Activated CD4-positive, alpha-beta T cell treated with anti-CD3 and anti-CD28 coated beads, Interleukin-2, amount 10 ng/mL, durations not matched to agents 24 days and 14 days (primary cell): Measurements from ENCODE around the gene WBP1L. TPM values are rescaled to one million over a fixed set of nuclear protein-coding genes. Genes with fewer than 3 reads are reported as not detected.
"Not testable (repeated sequence)": the region's sequence is repeated elsewhere in the genome, so short reads cannot be mapped to it uniquely, and the experiment has no call there.

Source experiments
- DNase-seq: peaks from one replicate; pipeline ENCODE4 v3.0.0; 2022
- H3K27ac Mint-ChIP-seq: one replicate; pipeline ENCODE4 v1.8.0; 2022; ENCODE audit warnings: mild to moderate bottlenecking, mixed read lengths
- H3K27me3 Mint-ChIP-seq: one replicate; pipeline ENCODE4 v1.8.0; 2022; ENCODE audit warnings: mixed read lengths
- H3K36me3 Mint-ChIP-seq: one replicate; pipeline ENCODE4 v1.8.0; 2022; ENCODE audit warnings: low read depth, mild to moderate bottlenecking, mixed read lengths
- H3K4me1 Mint-ChIP-seq: one replicate; pipeline ENCODE4 v1.8.0; 2021; ENCODE audit warnings: mixed read lengths
- H3K4me3 Mint-ChIP-seq: one replicate; pipeline ENCODE4 v1.8.0; 2022; ENCODE audit warnings: mild to moderate bottlenecking, moderate library complexity, mixed read lengths
- H3K9me3 Mint-ChIP-seq: one replicate; pipeline ENCODE4 v1.8.0; 2021; ENCODE audit warnings: mixed read lengths
- intact Hi-C: fragments of 100-400 bp; cut with micrococcal nuclease; formaldehyde crosslinking; loops from one replicate; pipeline ENCODE4 v1.15.1; 2023
- total RNA-seq: library from RNA; stranded (reverse); gene quantifications from 2 replicates; pipeline ENCODE4 v1.2.3, GENCODE V29; 2022

The WBP1L gene
- total RNA-seq, 1 donor from 2014 or later: 15.8 TPM

DNA sequence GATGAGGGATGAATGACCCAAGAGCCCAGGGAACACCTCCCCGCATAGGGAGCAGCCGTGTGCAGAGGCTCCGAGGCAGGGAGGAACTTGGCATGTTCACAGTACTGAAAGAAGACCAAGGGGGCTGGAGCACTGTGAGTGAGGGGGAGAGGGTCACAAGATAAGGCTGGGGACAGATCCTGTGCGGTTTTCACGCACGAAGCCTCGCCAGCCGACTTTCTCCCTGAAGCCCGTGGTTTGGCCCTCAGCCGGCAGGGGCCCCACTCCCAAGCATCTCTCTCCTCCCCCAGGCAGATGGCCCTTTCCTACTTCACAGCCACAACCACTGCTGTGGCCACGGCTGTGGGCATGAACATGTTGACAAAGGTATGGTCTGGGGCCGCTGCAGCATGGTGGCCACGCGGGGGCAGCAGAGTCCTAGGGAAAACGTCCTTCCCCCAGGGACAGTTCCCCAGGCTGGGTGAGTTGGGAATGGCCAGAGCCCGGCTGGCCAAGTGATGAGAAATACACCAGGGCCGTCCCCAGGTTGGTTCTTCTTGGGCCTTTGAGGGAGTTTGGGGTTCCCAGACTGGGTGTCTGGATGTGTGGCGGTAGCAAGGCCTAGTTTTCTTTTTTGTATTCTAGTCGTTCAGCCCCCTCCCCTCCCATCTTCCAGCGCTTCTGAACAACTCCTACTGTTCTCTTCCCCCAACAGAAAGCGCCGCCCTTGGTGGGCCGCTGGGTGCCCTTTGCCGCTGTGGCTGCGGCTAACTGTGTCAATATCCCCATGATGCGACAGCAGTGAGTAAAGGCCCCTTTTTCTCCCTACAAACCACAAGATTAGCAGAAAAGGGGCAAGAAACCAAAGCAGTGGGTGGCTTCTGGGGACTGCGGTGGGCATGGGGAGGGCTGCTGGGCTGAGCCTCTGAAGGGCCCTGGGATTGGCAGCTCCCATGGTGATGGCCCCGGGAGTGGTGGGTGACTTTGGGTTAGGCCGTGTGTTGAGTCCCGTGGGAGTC lies 14.4 kb upstream of the WBP1L start:
- intact Hi-C loops: loop anchor here (5.0 kb wide), 1 partner anchor 173 kb away; no protein-coding TSS in a partner anchor
- H3K36me3 Mint-ChIP-seq: peaks cover 34% of the 10 kb centered on the region
- no peaks in the 10 kb centered on the region for H3K9me3 Mint-ChIP-seq
- H3K27me3 Mint-ChIP-seq: no peaks in the 10 kb centered on the region
- peak; percentile 87 for DNase-seq
- peaks cover 5% of the 10 kb centered on the region for H3K4me1 Mint-ChIP-seq
- H3K27ac Mint-ChIP-seq: no peak overlapping the region
- no peak overlapping the region for H3K4me3 Mint-ChIP-seq

- Mint-ChIP-seq H3K9me3 (no peaks in the 10 kb centered on the region), H3K4me3 (no peak overlapping the region), H3K27me3 (no peaks in the 10 kb centered on the region), H3K36me3 (peaks cover 35% of the 10 kb centered on the region), H3K4me1 (peaks cover 5% of the 10 kb centered on the region), H3K27ac (no peak overlapping the region)
- intact Hi-C loops: no loop called here
- DNase-seq: no peak
Measured at GRCh38 chr10:102731222-102731800, 12.4 kb upstream of the WBP1L start.

- DNase-seq: no peak
- intact Hi-C loops: no loop called here
- H3K9me3 Mint-ChIP-seq: no peaks in the 10 kb centered on the region
- peaks cover 5% of the 10 kb centered on the region for H3K4me1 Mint-ChIP-seq
- no peak overlapping the region for H3K27ac Mint-ChIP-seq
- peaks cover 31% of the 10 kb centered on the region for H3K36me3 Mint-ChIP-seq
- H3K4me3 Mint-ChIP-seq: no peak overlapping the region
- H3K27me3 Mint-ChIP-seq: no peaks in the 10 kb centered on the region
Measured at GRCh38 chr10:102732661-102733060, 11.1 kb upstream of the WBP1L start.

- no peak overlapping the region for H3K27ac Mint-ChIP-seq
- no peaks in the 10 kb centered on the region for H3K9me3 Mint-ChIP-seq
- intact Hi-C loops: no loop called here
- H3K36me3 Mint-ChIP-seq: peaks cover 29% of the 10 kb centered on the region
- H3K4me1 Mint-ChIP-seq: no peaks in the 10 kb centered on the region
- DNase-seq: no peak
- no peak overlapping the region for H3K4me3 Mint-ChIP-seq
- no peaks in the 10 kb centered on the region for H3K27me3 Mint-ChIP-seq
Measured at GRCh38 chr10:102735065-102735562, 8.6 kb upstream of the WBP1L start.

DNA sequence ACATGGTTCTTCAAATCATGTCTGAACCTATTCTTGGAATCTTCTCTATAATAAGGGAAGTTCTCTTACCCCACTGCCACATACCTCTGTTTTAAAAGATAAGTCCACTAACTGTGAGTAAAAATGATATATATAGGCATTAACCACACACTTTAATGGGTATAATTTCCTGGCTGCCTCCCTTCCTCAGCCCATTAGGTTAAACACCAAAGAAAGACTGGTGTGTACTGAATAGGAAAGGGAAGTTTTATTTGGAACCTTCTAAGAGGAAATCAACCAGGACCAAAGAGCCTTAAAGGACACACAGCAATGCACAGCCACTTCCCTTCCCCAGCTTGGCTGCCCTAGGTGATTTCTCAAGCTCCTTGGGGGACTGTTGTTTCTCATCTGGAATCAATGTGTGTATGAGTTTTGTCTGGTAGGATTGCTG lies 5.0 kb upstream of the WBP1L start:
- DNase-seq: no peak
- intact Hi-C loops: no loop called here
- peaks cover 27% of the 10 kb centered on the region for H3K36me3 Mint-ChIP-seq
- no peak overlapping the region for H3K4me3 Mint-ChIP-seq
- peaks cover 8% of the 10 kb centered on the region for H3K4me1 Mint-ChIP-seq
- peaks cover 10% of the 10 kb centered on the region for H3K9me3 Mint-ChIP-seq
- no peak overlapping the region for H3K27ac Mint-ChIP-seq
- H3K27me3 Mint-ChIP-seq: no peaks in the 10 kb centered on the region

DNA sequence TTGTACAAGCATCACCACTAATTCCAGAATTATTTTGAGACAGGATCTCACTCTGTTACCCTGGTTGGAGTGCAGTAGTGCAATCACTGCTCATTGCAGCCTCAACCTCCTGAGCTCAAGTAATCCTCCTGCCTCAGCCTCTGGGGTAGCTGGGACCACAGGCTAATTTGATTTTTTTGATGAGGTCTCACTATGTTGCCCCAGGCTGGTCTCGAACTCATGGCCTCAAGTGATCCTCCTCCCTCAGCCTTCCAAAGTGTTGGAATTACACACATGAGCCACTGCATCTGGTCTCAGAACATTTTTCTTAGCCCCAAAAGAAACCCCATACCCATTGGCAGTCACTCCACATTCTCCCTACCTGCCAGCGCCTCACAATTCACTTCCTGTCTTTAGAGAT lies 3.5 kb upstream of the WBP1L start:
- Mint-ChIP-seq H3K4me3 (no peak overlapping the region), H3K9me3 (peaks cover 10% of the 10 kb centered on the region), H3K27me3 (no peaks in the 10 kb centered on the region), H3K36me3 (peaks cover 23% of the 10 kb centered on the region), H3K4me1 (peaks cover 19% of the 10 kb centered on the region), H3K27ac (no peak overlapping the region)
- no peak for DNase-seq
- intact Hi-C loops: loop anchor here (5.0 kb wide), 2 partner anchors 657 to 1388 kb away; partner anchors contain the start of genes ATP5MK, BTRC and PDCD11

DNA sequence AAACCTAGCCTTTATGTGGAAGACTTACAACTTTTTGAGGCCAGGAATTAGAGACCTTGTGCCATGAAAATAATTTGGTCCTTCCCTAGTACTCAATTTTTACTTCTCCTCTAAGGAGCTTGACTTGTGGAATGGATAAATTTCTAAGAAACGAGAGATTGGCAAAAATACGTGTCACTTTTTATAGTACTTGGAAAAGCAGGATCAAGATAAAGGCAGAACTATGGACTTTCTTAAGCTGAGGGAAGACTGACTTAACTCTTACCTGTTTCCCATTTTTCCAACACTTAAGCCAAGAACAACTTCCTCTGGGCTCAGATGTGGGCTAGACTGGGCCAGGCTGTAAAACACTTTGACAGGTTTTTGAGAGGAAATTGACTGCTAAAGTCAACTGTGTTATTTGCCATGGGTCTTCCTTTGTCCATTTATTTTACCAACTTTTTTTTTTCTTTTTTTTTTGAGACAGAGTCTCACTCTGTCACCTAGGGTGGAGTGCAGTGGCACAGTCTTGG lies 2.0 kb upstream of the WBP1L start:
- Mint-ChIP-seq H3K27ac (no peak overlapping the region), H3K9me3 (peaks cover 10% of the 10 kb centered on the region), H3K36me3 (peaks cover 23% of the 10 kb centered on the region), H3K4me3 (no peak overlapping the region), H3K27me3 (no peaks in the 10 kb centered on the region), H3K4me1 (peaks cover 31% of the 10 kb centered on the region)
- DNase-seq: no peak
- intact Hi-C loops: loop anchor here (5.0 kb wide), 2 partner anchors 656 to 1389 kb away; partner anchors contain the start of genes ATP5MK, BTRC and PDCD11

DNA sequence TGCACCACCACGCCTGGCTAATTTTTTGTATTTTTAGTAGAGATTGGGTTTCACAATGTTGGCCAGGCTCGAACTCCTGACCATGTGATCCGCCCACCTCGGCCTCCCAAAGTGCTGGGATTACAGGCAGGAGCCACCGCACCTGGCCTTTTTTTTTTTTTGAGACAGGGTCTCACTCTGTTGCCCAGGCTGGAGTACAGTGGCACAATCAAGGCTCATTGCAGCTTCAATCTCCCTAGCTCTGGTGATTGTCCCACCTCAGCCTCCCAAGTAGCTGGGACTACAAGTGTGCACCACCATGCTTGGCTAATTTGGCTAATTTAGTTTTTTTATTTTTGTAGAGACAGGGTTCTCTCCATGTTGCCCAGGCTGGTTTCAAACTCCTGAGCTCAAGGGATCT lies 1.4 kb upstream of the WBP1L start:
- not testable (repeated sequence) for H3K4me3 Mint-ChIP-seq, H3K27ac Mint-ChIP-seq, H3K27me3 Mint-ChIP-seq, DNase-seq
- intact Hi-C loops: loop anchor here (5.0 kb wide), 2 partner anchors 655 to 1390 kb away; partner anchors contain the start of genes ATP5MK, BTRC and PDCD11
- Mint-ChIP-seq H3K9me3 (peaks cover 10% of the 10 kb centered on the region), H3K4me1 (peaks cover 33% of the 10 kb centered on the region), H3K36me3 (peaks cover 22% of the 10 kb centered on the region)

GRCh38 chr10:102743078-102743587 lies 615 bp upstream of the WBP1L start:
- no peak for DNase-seq
- Mint-ChIP-seq H3K9me3 (peaks cover 10% of the 10 kb centered on the region), H3K4me3 (peak overlapping the region; percentile 83), H3K27ac (peak overlapping the region; percentile 81), H3K36me3 (peaks cover 18% of the 10 kb centered on the region), H3K4me1 (peaks cover 33% of the 10 kb centered on the region), H3K27me3 (no peaks in the 10 kb centered on the region)
- intact Hi-C loops: loop anchor here (1.0 to 5.0 kb wide), 6 partner anchors 29 to 1391 kb away; partner anchors contain the start of genes ARL3, ATP5MK, BORCS7 and BTRC

DNA sequence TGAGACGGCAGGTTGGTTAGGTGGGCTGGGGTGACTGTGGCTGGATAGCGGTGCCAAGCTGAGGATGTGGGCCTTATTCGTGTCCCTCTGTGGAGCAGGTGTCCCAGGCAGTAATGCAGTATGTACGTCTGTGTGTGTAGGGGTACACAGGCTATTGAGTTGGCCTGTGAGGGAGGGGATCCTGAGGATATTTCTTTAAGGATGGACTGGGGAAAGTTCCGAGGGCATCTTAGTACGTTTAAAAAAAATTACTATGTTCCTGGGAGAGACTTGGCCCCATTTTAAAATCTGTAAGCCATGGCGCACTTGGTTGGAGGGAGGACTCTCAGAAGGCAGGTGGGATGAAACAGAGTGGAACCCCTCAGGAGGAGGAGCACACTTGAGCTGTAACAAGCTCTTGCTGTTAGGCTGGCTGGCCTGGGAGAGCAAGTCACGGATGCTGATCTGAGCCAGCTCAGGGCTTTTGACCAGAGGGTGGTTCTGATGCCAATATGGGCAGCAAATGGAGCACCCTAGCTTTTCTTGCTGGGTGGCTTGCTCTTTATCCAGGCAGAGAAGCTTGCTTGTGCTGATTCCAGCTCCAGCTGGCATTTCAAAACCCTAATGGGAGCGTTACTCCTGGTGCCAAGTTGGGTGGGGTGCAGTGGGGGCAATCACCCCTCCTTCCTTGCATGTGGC lies 765 bp downstream of the WBP1L start:
- Mint-ChIP-seq H3K9me3 (peaks cover 10% of the 10 kb centered on the region), H3K27ac (peak overlapping the region; percentile 81), H3K36me3 (peaks cover 18% of the 10 kb centered on the region), H3K27me3 (no peaks in the 10 kb centered on the region), H3K4me1 (peaks cover 40% of the 10 kb centered on the region), H3K4me3 (peak overlapping the region; percentile 83)
- intact Hi-C loops: loop anchor here (5.0 kb wide), 2 partner anchors 653 to 1392 kb away; partner anchors contain the start of genes ATP5MK, BTRC and PDCD11
- peak; percentile 71 for DNase-seq

GRCh38 chr10:102745157-102745556 lies 1.4 kb downstream of the WBP1L start:
- H3K9me3 Mint-ChIP-seq: peaks cover 10% of the 10 kb centered on the region
- DNase-seq: no peak
- peak overlapping the region; percentile 83 for H3K4me3 Mint-ChIP-seq
- H3K4me1 Mint-ChIP-seq: peaks cover 40% of the 10 kb centered on the region
- H3K27ac Mint-ChIP-seq: peak overlapping the region; percentile 81
- no peaks in the 10 kb centered on the region for H3K27me3 Mint-ChIP-seq
- intact Hi-C loops: no loop called here
- H3K36me3 Mint-ChIP-seq: peaks cover 18% of the 10 kb centered on the region

GRCh38 chr10:102752266-102752930 lies 8.7 kb downstream of the WBP1L start:
- H3K9me3 Mint-ChIP-seq: no peaks in the 10 kb centered on the region
- intact Hi-C loops: loop anchor here (2.0 to 5.0 kb wide), 2 partner anchors 20 to 55 kb away; no protein-coding TSS in a partner anchor
- peaks cover 7% of the 10 kb centered on the region for H3K36me3 Mint-ChIP-seq
- no peak overlapping the region for H3K27ac Mint-ChIP-seq
- H3K27me3 Mint-ChIP-seq: no peaks in the 10 kb centered on the region
- DNase-seq: no peak
- H3K4me3 Mint-ChIP-seq: no peak overlapping the region
- peaks cover 36% of the 10 kb centered on the region for H3K4me1 Mint-ChIP-seq
